H9 (cell line): ENCODE measurements around the gene VAV3. TPM values are rescaled to one million over a fixed set of nuclear protein-coding genes. Genes with fewer than 3 reads are reported as not detected.

Experiments
- DNase-seq: peaks from one replicate; pipeline ENCODE4 v3.0.0-alpha.2; 2017
- H2AFZ ChIP-seq: one replicate; pipeline ENCODE4 v1.6.1; 2013; ENCODE audit warnings: mild to moderate bottlenecking, low read length, control low read depth, moderate library complexity
- H2AK5ac ChIP-seq: 2 replicates; pipeline ENCODE4 v1.6.1; 2013; ENCODE audit warnings: low read length, control low read depth, mixed read lengths; ENCODE audit not compliant: insufficient read length
- H2BK120ac ChIP-seq: one replicate; pipeline ENCODE4 v1.6.1; 2013; ENCODE audit warnings: low read depth, mild to moderate bottlenecking, low read length, control low read depth, inconsistent platforms; ENCODE audit not compliant: poor library complexity, severe bottlenecking
- H2BK12ac ChIP-seq: 2 replicates; pipeline ENCODE4 v1.6.1; 2013; ENCODE audit warnings: low read length, control low read depth, mixed read lengths, low read depth; ENCODE audit not compliant: insufficient read length
- H2BK15ac ChIP-seq: 2 replicates; pipeline ENCODE4 v1.6.1; 2013; ENCODE audit warnings: low read depth, low read length, control low read depth
- H2BK20ac ChIP-seq: one replicate; pipeline ENCODE4 v1.6.1; 2013; ENCODE audit warnings: low read depth, mild to moderate bottlenecking, low read length, control low read depth, inconsistent platforms; ENCODE audit not compliant: poor library complexity, severe bottlenecking
- H2BK5ac ChIP-seq: 2 replicates; pipeline ENCODE4 v1.6.1; 2013; ENCODE audit warnings: low read length, control low read depth, mixed read lengths; ENCODE audit not compliant: insufficient read length
- H3K14ac ChIP-seq: 2 replicates; pipeline ENCODE4 v1.6.1; 2013; ENCODE audit warnings: low read length, control low read depth; ENCODE audit not compliant: insufficient read depth
- H3K18ac ChIP-seq: 2 replicates; pipeline ENCODE4 v1.6.1; 2013; ENCODE audit warnings: low read depth, mild to moderate bottlenecking, mixed read lengths, low read length, control low read depth; ENCODE audit not compliant: insufficient read length
- H3K23ac ChIP-seq: 2 replicates; pipeline ENCODE4 v1.6.1; 2013; ENCODE audit warnings: low read length, control low read depth, mixed read lengths, low read depth; ENCODE audit not compliant: insufficient read length
- H3K23me2 ChIP-seq: 2 replicates; pipeline ENCODE4 v1.6.1; 2013; ENCODE audit warnings: low read depth, mild to moderate bottlenecking, mixed read lengths, low read length, control low read depth; ENCODE audit not compliant: insufficient read length, poor library complexity, severe bottlenecking
- H3K27ac ChIP-seq: 2 replicates; pipeline ENCODE4 v1.5.1; 2013; ENCODE audit warnings: low read length, control low read depth, mixed read lengths, low read depth; ENCODE audit not compliant: insufficient read length
- H3K27me3 ChIP-seq: 2 replicates; pipeline ENCODE4 v1.6.1; 2013; ENCODE audit warnings: low read length, control low read depth, inconsistent platforms; ENCODE audit not compliant: insufficient read depth
- H3K4ac ChIP-seq: 2 replicates; pipeline ENCODE4 v1.6.1; 2013; ENCODE audit warnings: low read depth, mild to moderate bottlenecking, control low read depth, inconsistent platforms, low read length, moderate library complexity
- H3K4me1 ChIP-seq: 2 replicates; pipeline ENCODE4 v1.6.1; 2013; ENCODE audit warnings: low read length, control low read depth, inconsistent platforms; ENCODE audit not compliant: insufficient read depth
- H3K4me2 ChIP-seq: 2 replicates; pipeline ENCODE4 v1.6.1; 2013; ENCODE audit warnings: low read length, control low read depth, mixed read lengths; ENCODE audit not compliant: insufficient read length, insufficient read depth
- H3K56ac ChIP-seq: 2 replicates; pipeline ENCODE4 v1.6.1; 2013; ENCODE audit warnings: low read depth, mild to moderate bottlenecking, mixed read lengths, low read length, control low read depth; ENCODE audit not compliant: insufficient read length
- H3K79me1 ChIP-seq: 2 replicates; pipeline ENCODE4 v1.6.1; 2013; ENCODE audit warnings: low read depth, mild to moderate bottlenecking, moderate library complexity, low read length, control low read depth, inconsistent platforms; ENCODE audit not compliant: insufficient read depth, poor library complexity, severe bottlenecking
- H3K79me2 ChIP-seq: 2 replicates; pipeline ENCODE4 v1.6.1; 2013; ENCODE audit warnings: low read length, control low read depth, inconsistent platforms; ENCODE audit not compliant: insufficient read depth
- H3K9ac ChIP-seq: 2 replicates; pipeline ENCODE4 v1.6.1; 2013; ENCODE audit warnings: low read length, control low read depth, mixed read lengths; ENCODE audit not compliant: insufficient read length; ENCODE audit errors: extremely low read depth
- H3K9me3 ChIP-seq: one replicate; pipeline ENCODE4 v1.6.1; 2013; ENCODE audit warnings: low read depth, low read length, inconsistent platforms; ENCODE audit not compliant: control insufficient read depth
- H3T11ph ChIP-seq: one replicate; pipeline ENCODE4 v1.6.1; 2013; ENCODE audit warnings: mild to moderate bottlenecking, low read length, control low read depth, inconsistent platforms
- H4K20me1 ChIP-seq: one replicate; pipeline ENCODE4 v1.6.1; 2013; ENCODE audit not compliant: control insufficient read depth, insufficient read length, insufficient read depth
- H4K5ac ChIP-seq: 2 replicates; pipeline ENCODE4 v1.6.1; 2013; ENCODE audit warnings: low read depth, mild to moderate bottlenecking, mixed read lengths, low read length, control low read depth; ENCODE audit not compliant: insufficient read length
- H4K8ac ChIP-seq: replicated peaks from 2 replicates; pipeline ENCODE4 v1.6.1; 2013; ENCODE audit warnings: low read length, control low read depth, mixed read lengths, low read depth; ENCODE audit not compliant: insufficient read length
- H4K91ac ChIP-seq: 2 replicates; pipeline ENCODE4 v1.6.1; 2013; ENCODE audit warnings: low read depth, mild to moderate bottlenecking, moderate library complexity, mixed read lengths, low read length, control low read depth; ENCODE audit not compliant: insufficient read length
- H3K27ac Mint-ChIP-seq, 3 experiments: 2 replicates in 2 of 3; 3 replicates in 1 of 3; pipeline ENCODE4 v1.8.0; 2020 to 2021; ENCODE audit warnings: mixed read lengths in 3 of 3, mild to moderate bottlenecking in 1 of 3, moderate library complexity in 1 of 3
- H3K27me3 Mint-ChIP-seq: 2 replicates; pipeline ENCODE4 v1.8.0; 2021; ENCODE audit warnings: low read depth, mild to moderate bottlenecking, moderate library complexity, mixed read lengths
- H3K36me3 Mint-ChIP-seq, 3 experiments: 2 replicates in 2 of 3; 3 replicates in 1 of 3; pipeline ENCODE4 v1.8.0; 2020 to 2021; ENCODE audit warnings: low read depth in 3 of 3, mixed read lengths in 3 of 3; ENCODE audit not compliant: insufficient read depth in 1 of 3
- H3K4me1 Mint-ChIP-seq, 2 experiments: 2 replicates each; pipeline ENCODE4 v1.8.0; 2020; ENCODE audit warnings: mixed read lengths in 2 of 2
- H3K4me3 Mint-ChIP-seq, 2 experiments: 2 replicates in 1 of 2; 3 replicates in 1 of 2; pipeline ENCODE4 v1.8.0; 2020 to 2021; ENCODE audit warnings: mild to moderate bottlenecking in 2 of 2, mixed read lengths in 2 of 2, moderate library complexity in 1 of 2
- H3K9me3 Mint-ChIP-seq, 2 experiments: 2 replicates in 1 of 2; 3 replicates in 1 of 2; pipeline ENCODE4 v1.8.0; 2020; ENCODE audit warnings: mild to moderate bottlenecking in 2 of 2, mixed read lengths in 2 of 2, moderate library complexity in 1 of 2
- CTCF ChIP-seq: fragments of 200-600 bp; sonication (generic); conservative IDR thresholded peaks from 3 replicates; pipeline ENCODE4 v1.8.0; 2021; ENCODE audit warnings: antibody characterized with exemption, mild to moderate bottlenecking
- WGBS: extraction: QIAGEN DNeasy Blood & Tissue Kit; methylation state at CpG from one replicate; pipeline ENCODE4 v1.1.7; 2013; ENCODE audit warnings: missing lambda C conversion rate, low lambda C conversion rate, mixed read lengths; ENCODE audit not compliant: insufficient read length; ENCODE audit errors: extremely low coverage; 5-methylcytosine and 5-hydroxymethylcytosine counted together
- total RNA-seq: library from RNA; stranded (reverse); gene quantifications from 2 replicates; pipeline ENCODE4 v1.2.1, GENCODE V29; 2021

Gene VAV3
- total RNA-seq, 1 experiment from 2014 or later: 5.1 TPM

- no peak overlapping the region for H2BK20ac ChIP-seq
- H4K5ac ChIP-seq: no peak overlapping the region
- H3K27ac ChIP-seq: no peak overlapping the region
- H3K9ac ChIP-seq: no peak overlapping the region
- no peak overlapping the region for H2BK12ac ChIP-seq
- Mint-ChIP-seq H3K9me3 (no peaks in the 10 kb centered on the region), H3K36me3 (no peaks in the 10 kb centered on the region), H3K4me1 (peaks cover 0 to 3% of the 10 kb centered on the region in 2 experiments; a peak in 2 of 4 replicates), H3K27me3 (no peaks in the 10 kb centered on the region), H3K27ac (no peak overlapping the region), H3K4me3 (no peak overlapping the region)
- H3K27me3 ChIP-seq: no peaks in the 10 kb centered on the region
- no peak overlapping the region for H2AFZ ChIP-seq
- DNase-seq: no peak
- no peak overlapping the region for H3K56ac ChIP-seq
- H2BK15ac ChIP-seq: no peak overlapping the region
- no peak overlapping the region for H3K23ac ChIP-seq
- no peaks in the 10 kb centered on the region for H3K23me2 ChIP-seq
- no peak overlapping the region for H3T11ph ChIP-seq
- H4K8ac ChIP-seq: no peak overlapping the region
- no peaks in the 10 kb centered on the region for H4K20me1 ChIP-seq
- no peak overlapping the region for H3K4ac ChIP-seq
- no peak overlapping the region for H3K18ac ChIP-seq
- no peaks in the 10 kb centered on the region for H3K4me1 ChIP-seq
- TF ChIP-seq CTCF: no peak
- H2BK120ac ChIP-seq: no peak overlapping the region
- whole genome bisulfite sequencing: no CpG with 5 or more reads among the region's 3 CpGs
- H2BK5ac ChIP-seq: no peak overlapping the region
- no peak overlapping the region for H2AK5ac ChIP-seq
- H3K79me1 ChIP-seq: no peaks in the 10 kb centered on the region
- H3K4me2 ChIP-seq: no peak overlapping the region
- no peak overlapping the region for H4K91ac ChIP-seq
- H3K14ac ChIP-seq: no peak overlapping the region
- no peaks in the 10 kb centered on the region for H3K79me2 ChIP-seq
- no peaks in the 10 kb centered on the region for H3K9me3 ChIP-seq
Observed at GRCh38 chr1:107563441-107563840, 401.5 kb downstream of the VAV3 start.
